H1 (cell line): ENCODE data around the gene UGT1A3. TPM values are rescaled to one million over a fixed set of nuclear protein-coding genes. Genes with fewer than 3 reads are reported as not detected.

Source experiments
- CTCF ChIA-PET: fragments of 300-600 bp; sonication (Branson Sonifier 250); formaldehyde crosslinking; loops from one replicate; lab custom pipeline; 2021; ENCODE audit not compliant: partially characterized antibody; lab: Charles Lee
- POLR2A ChIA-PET: fragments of 300-600 bp; sonication (Branson Sonifier 250); formaldehyde crosslinking; loops from one replicate; lab custom pipeline; 2021; ENCODE audit warnings: inconsistent platforms; ENCODE audit not compliant: partially characterized antibody; lab: Charles Lee
- DNase-seq, 2 experiments: peaks; one replicate each; pipeline versions ENCODE4 v3.0.0 to v3.0.0-alpha.2; 2010 to 2022; ENCODE audit warnings: low spot score in 2 of 2, low read depth in 1 of 2, mixed read lengths in 1 of 2
- FAIRE-seq: peaks from 2 replicates; lab custom pipeline; 2011; peaks lifted over from hg19 to GRCh38; lab: Jason Lieb, UNC
- H2AFZ ChIP-seq: 2 replicates; pipeline ENCODE4 v1.8.1; 2012; ENCODE audit warnings: low read length, inconsistent platforms
- H2AK5ac ChIP-seq: 2 replicates; pipeline ENCODE4 v1.6.1; 2013; ENCODE audit warnings: low read depth, low read length
- H2BK120ac ChIP-seq: replicated peaks from 2 replicates; pipeline ENCODE3; 2013; ENCODE audit warnings: low read depth, low read length, inconsistent platforms
- H2BK12ac ChIP-seq: 2 replicates; pipeline ENCODE4 v1.6.1; 2013; ENCODE audit warnings: low read depth, low read length
- H2BK15ac ChIP-seq: 2 replicates; pipeline ENCODE4 v1.6.1; 2013; ENCODE audit warnings: low read length
- H2BK20ac ChIP-seq: 2 replicates; pipeline ENCODE4 v1.6.1; 2013; ENCODE audit warnings: low read length
- H2BK5ac ChIP-seq: 2 replicates; pipeline ENCODE4 v1.6.1; 2013; ENCODE audit warnings: low read depth, low read length
- H3K14ac ChIP-seq: 2 replicates; pipeline ENCODE4 v1.6.1; 2013; ENCODE audit warnings: inconsistent platforms; ENCODE audit not compliant: insufficient read length
- H3K18ac ChIP-seq: 2 replicates; pipeline ENCODE4 v1.6.1; 2013; ENCODE audit warnings: low read length; ENCODE audit errors: extremely low read depth
- H3K23ac ChIP-seq: 2 replicates; pipeline ENCODE4 v1.6.1; 2013; ENCODE audit warnings: inconsistent platforms; ENCODE audit not compliant: insufficient read length
- H3K23me2 ChIP-seq: 2 replicates; pipeline ENCODE4 v1.6.1; 2013; ENCODE audit warnings: low read depth, low read length
- H3K27ac ChIP-seq: 2 replicates; pipeline ENCODE4 v1.6.1; 2011; ENCODE audit warnings: low read depth, low read length, inconsistent platforms
- H3K27me3 ChIP-seq, 4 experiments: replicated peaks in 1 of 4; 1 replicate in 1 of 4; 2 replicates in 3 of 4; pipeline versions ENCODE4 v1.6.1 to v1.8.1; 2011 to 2013; ENCODE audit warnings: low read length in 3 of 4, mild to moderate bottlenecking in 3 of 4, inconsistent platforms in 2 of 4, mixed read lengths in 2 of 4, moderate library complexity in 1 of 4; ENCODE audit not compliant: control insufficient read depth in 3 of 4, insufficient read depth in 3 of 4; ENCODE audit errors: extremely low read depth in 1 of 4
- H3K36me3 ChIP-seq, 4 experiments: 2 replicates each; pipeline versions ENCODE4 v1.6.1 to v1.8.1; 2011 to 2013; ENCODE audit warnings: mild to moderate bottlenecking in 4 of 4, low read length in 3 of 4, moderate library complexity in 2 of 4, control low read depth in 1 of 4, inconsistent platforms in 1 of 4; ENCODE audit not compliant: insufficient read depth in 4 of 4, control insufficient read depth in 2 of 4
- H3K4ac ChIP-seq: replicated peaks from 2 replicates; pipeline ENCODE3; 2013; ENCODE audit warnings: low read length, low read depth, mixed read lengths, inconsistent platforms; ENCODE audit not compliant: insufficient read length
- H3K4me1 ChIP-seq, 4 experiments: replicated peaks in 1 of 4; 1 replicate in 1 of 4; 2 replicates in 3 of 4; pipeline versions ENCODE4 v1.6.1 to v1.8.1; 2011 to 2013; ENCODE audit warnings: low read length in 3 of 4, inconsistent platforms in 2 of 4, mixed read lengths in 1 of 4; ENCODE audit not compliant: insufficient read depth in 4 of 4, control insufficient read depth in 3 of 4
- H3K4me2 ChIP-seq, 2 experiments: 2 replicates each; pipeline versions ENCODE4 v1.6.1 to v1.8.1; 2011 to 2013; ENCODE audit warnings: low read depth in 2 of 2, low read length in 2 of 2, control low read depth in 1 of 2, inconsistent platforms in 1 of 2, mild to moderate bottlenecking in 1 of 2; ENCODE audit not compliant: insufficient read depth in 1 of 2
- H3K4me3 ChIP-seq, 4 experiments: fragments of 200-600, 300-600 bp in 1 of 4; sonication (generic), shearing (Covaris generic), sonication (Bioruptor Twin) in 1 of 4; 2 replicates each; pipeline versions ENCODE4 v1.5.1 to v1.8.1; 2011 to 2016; ENCODE audit warnings: low read length in 4 of 4, low read depth in 3 of 4, control low read depth in 2 of 4, inconsistent platforms in 2 of 4, mild to moderate bottlenecking in 2 of 4, mixed read lengths in 1 of 4, moderate library complexity in 1 of 4; ENCODE audit not compliant: insufficient read depth in 2 of 4; ENCODE audit errors: extremely low read depth in 1 of 4
- H3K56ac ChIP-seq: replicated peaks from 2 replicates; pipeline ENCODE3; 2013; ENCODE audit warnings: low read depth, mild to moderate bottlenecking, mixed read lengths, low read length, inconsistent platforms; ENCODE audit not compliant: insufficient read length
- H3K79me1 ChIP-seq: 2 replicates; pipeline ENCODE4 v1.6.1; 2013; ENCODE audit warnings: low read depth, low read length, control low read depth
- H3K79me2 ChIP-seq, 2 experiments: 2 replicates each; pipeline versions ENCODE4 v1.6.1 to v1.8.1; 2012 to 2013; ENCODE audit warnings: low read length in 2 of 2, mild to moderate bottlenecking in 2 of 2, inconsistent platforms in 1 of 2; ENCODE audit not compliant: insufficient read depth in 2 of 2, control insufficient read depth in 1 of 2
- H3K9ac ChIP-seq, 4 experiments: replicated peaks in 1 of 4; 1 replicate in 1 of 4; 2 replicates in 3 of 4; pipeline versions ENCODE4 v1.6.1 to v1.8.1; 2011 to 2013; ENCODE audit warnings: low read depth in 3 of 4, low read length in 3 of 4, control low read depth in 2 of 4, mild to moderate bottlenecking in 2 of 4, moderate library complexity in 2 of 4, inconsistent platforms in 1 of 4; ENCODE audit errors: extremely low read depth in 1 of 4
- H3K9me3 ChIP-seq, 2 experiments: 2 replicates each; pipeline versions ENCODE4 v1.6.1 to v1.8.1; 2012 to 2013; ENCODE audit warnings: mild to moderate bottlenecking in 2 of 2, moderate library complexity in 2 of 2, control low read depth in 1 of 2, inconsistent platforms in 1 of 2, low read depth in 1 of 2, low read length in 1 of 2, mixed read lengths in 1 of 2; ENCODE audit not compliant: insufficient read depth in 2 of 2
- H4K20me1 ChIP-seq, 2 experiments: replicated peaks in 1 of 2; 2 replicates each; pipeline versions ENCODE3 to v1.8.1; 2011 to 2013; ENCODE audit warnings: inconsistent platforms in 2 of 2, low read length in 2 of 2, mild to moderate bottlenecking in 1 of 2; ENCODE audit not compliant: insufficient read depth in 2 of 2, control insufficient read depth in 1 of 2
- H4K5ac ChIP-seq: 2 replicates; pipeline ENCODE4 v1.6.1; 2013; ENCODE audit warnings: low read length, low read depth, mixed read lengths, inconsistent platforms; ENCODE audit not compliant: insufficient read length
- H4K8ac ChIP-seq: 2 replicates; pipeline ENCODE4 v1.8.0; 2013; ENCODE audit warnings: mild to moderate bottlenecking, moderate library complexity, low read length, inconsistent platforms; ENCODE audit not compliant: insufficient read depth; ENCODE audit errors: extremely low read depth
- H4K91ac ChIP-seq: replicated peaks from 2 replicates; pipeline ENCODE3; 2013; ENCODE audit warnings: low read length, mixed read lengths, inconsistent platforms; ENCODE audit not compliant: insufficient read length
- BACH1 ChIP-seq: IDR thresholded peaks from 2 replicates; pipeline ENCODE4 v1.6.1; 2012; ENCODE audit warnings: low read length, improper control_type of control experiment
- BCL11A ChIP-seq, 2 experiments: IDR thresholded peaks; one replicate each; pipeline ENCODE4 v1.6.1; 2011; ENCODE audit warnings: low read depth in 2 of 2, low read length in 2 of 2, mild to moderate bottlenecking in 2 of 2
- CBX5 ChIP-seq: fragments of 300-800, 300-1000 bp; sonication (generic); IDR thresholded peaks from 2 replicates; pipeline ENCODE4 v1.7.1; 2016; ENCODE audit warnings: antibody characterized with exemption, low read length, low read depth
- CREB1 ChIP-seq: IDR thresholded peaks from 2 replicates; pipeline ENCODE4 v1.6.1; 2012; ENCODE audit warnings: inconsistent platforms
- EP300 ChIP-seq, 2 experiments: IDR thresholded peaks; 1 replicate in 1 of 2; 2 replicates in 1 of 2; pipeline ENCODE4 v1.6.1; 2011 to 2012; ENCODE audit warnings: low read depth in 2 of 2, low read length in 2 of 2, mild to moderate bottlenecking in 2 of 2, borderline replicate concordance in 1 of 2, inconsistent platforms in 1 of 2, moderate library complexity in 1 of 2
- EZH2 ChIP-seq: fragments of 200-600 bp; sonication (generic); IDR thresholded peaks from 2 replicates; pipeline ENCODE4 v1.7.1; 2012; ENCODE audit warnings: low read depth, mild to moderate bottlenecking, moderate library complexity, low read length, inconsistent platforms; ENCODE audit not compliant: severe bottlenecking
- HDAC6 ChIP-seq: IDR thresholded peaks from one replicate; pipeline ENCODE4 v1.7.1; 2012; ENCODE audit warnings: low read depth, mild to moderate bottlenecking, inconsistent platforms, low read length, moderate library complexity
- RBBP5 ChIP-seq: IDR thresholded peaks from 2 replicates; pipeline ENCODE4 v1.7.1; 2012; ENCODE audit warnings: low read depth, mild to moderate bottlenecking, inconsistent platforms, low read length, moderate library complexity, borderline replicate concordance
- RFX5 ChIP-seq: IDR thresholded peaks from 2 replicates; pipeline ENCODE4 v1.6.1; 2011; ENCODE audit warnings: low read depth, low read length, improper control_type of control experiment, borderline replicate concordance
- SIRT6 ChIP-seq: IDR thresholded peaks from one replicate; pipeline ENCODE4 v1.7.1; 2012; ENCODE audit warnings: low read length, inconsistent platforms
- SP1 ChIP-seq: IDR thresholded peaks from 2 replicates; pipeline ENCODE4 v1.6.1; 2011; ENCODE audit warnings: low read depth, low read length
- SP2 ChIP-seq: IDR thresholded peaks from 2 replicates; pipeline ENCODE4 v1.6.1; 2012; ENCODE audit warnings: mild to moderate bottlenecking, low read length, inconsistent platforms
- SP4 ChIP-seq: IDR thresholded peaks from 2 replicates; pipeline ENCODE4 v1.6.1; 2012; ENCODE audit warnings: low read length, inconsistent platforms
- SRF ChIP-seq: IDR thresholded peaks from 2 replicates; pipeline ENCODE4 v1.6.1; 2011; ENCODE audit warnings: mild to moderate bottlenecking, low read depth, low read length, moderate library complexity
- USF2 ChIP-seq: IDR thresholded peaks from 2 replicates; pipeline ENCODE4 v1.6.1; 2011; ENCODE audit warnings: low read length, improper control_type of control experiment
- WGBS, 2 experiments: shearing (Covaris generic) in 1 of 2; methylation state at CpG; one replicate each; pipeline versions ENCODE4 v1.1.6 to v1.1.7; 2013 to 2015; ENCODE audit warnings: low lambda C conversion rate in 2 of 2, mixed read lengths in 2 of 2, inconsistent platforms in 1 of 2, low coverage in 1 of 2, missing lambda C conversion rate in 1 of 2; ENCODE audit not compliant: insufficient replicate concordance in 2 of 2, insufficient coverage in 1 of 2, insufficient read length in 1 of 2; ENCODE audit errors: extremely low coverage in 1 of 2, missing lambda C conversion rate in 1 of 2; 5-methylcytosine and 5-hydroxymethylcytosine counted together
- polyA plus RNA-seq, 7 experiments: library from polyadenylated mRNA; depleted of rRNA in 3 of 7; stranded (reverse) in 5 of 7; unstranded in 2 of 7; fragments of >200 nt in 5 of 7; fragments of 200-250 nt in 2 of 7; gene quantifications; 1 replicate in 5 of 7; 2 replicates in 1 of 7; 4 replicates in 1 of 7; pipeline versions ENCODE4 v1.2.1 to v1.2.3, GENCODE V29; 2011 to 2013; ENCODE audit warnings: missing spikeins in 2 of 7, mixed read lengths in 2 of 7
- total RNA-seq: library from RNA; stranded (reverse); fragmentation: NEBNext Ultra II Directional; extraction: Animal tissue kit (Norgen Biotek cat#: 25700); gene quantifications from 2 replicates; pipeline ENCODE4 v1.2.1, GENCODE V29; 2021

Gene UGT1A3
- total and polyA plus RNA-seq, 2 of the 8 experiments (the other 6 are each of a cell fraction or from before 2014, with no cell fraction given) = not detected

GRCh38 chr2:233811087-233811486 is 82.2 kb downstream of the UGT1A3 start:
- H3K9me3 ChIP-seq = no peaks in the 10 kb centered on the region
- no peak overlapping the region for H3K27ac ChIP-seq
- no peaks in the 10 kb centered on the region for H3K23me2 ChIP-seq
- H4K8ac ChIP-seq = no peak overlapping the region
- no peak overlapping the region for H2AK5ac ChIP-seq
- no peak overlapping the region for H3K56ac ChIP-seq
- no peak overlapping the region for H3K9ac ChIP-seq
- H2BK120ac ChIP-seq = no peak overlapping the region
- no peak overlapping the region for H2BK5ac ChIP-seq
- H3K27me3 ChIP-seq = no peaks in the 10 kb centered on the region
- no peak overlapping the region for H2BK15ac ChIP-seq
- no peak overlapping the region for H3K4me2 ChIP-seq
- no peak overlapping the region for H2AFZ ChIP-seq
- H4K20me1 ChIP-seq = no peaks in the 10 kb centered on the region
- H3K4me3 ChIP-seq = no peak overlapping the region
- no peaks in the 10 kb centered on the region for H3K79me1 ChIP-seq
- no peak overlapping the region for H4K91ac ChIP-seq
- no peak overlapping the region for H3K14ac ChIP-seq
- no peak overlapping the region for H3K4ac ChIP-seq
- H3K79me2 ChIP-seq = no peaks in the 10 kb centered on the region
- H2BK20ac ChIP-seq = no peak overlapping the region
- POLR2A ChIA-PET = no interaction called here
- no peak overlapping the region for H2BK12ac ChIP-seq
- H3K36me3 ChIP-seq = no peaks in the 10 kb centered on the region
- WGBS, 2 experiments = 86% methylated on average over 4 of the region's 4 CpGs; no CpG with 5 or more reads in 1 of the 2 experiments
- no peak overlapping the region for H4K5ac ChIP-seq
- H3K4me1 ChIP-seq = no peaks in the 10 kb centered on the region
- DNase-seq (no peak), FAIRE-seq (no peak)
- no peak overlapping the region for H3K18ac ChIP-seq
- CTCF ChIA-PET = no interaction called here
- no peak overlapping the region for H3K23ac ChIP-seq
- TF ChIP-seq CBX5 (no peak), SIRT6 (no peak), USF2 (no peak), SP2 (no peak), SRF (no peak), CREB1 (no peak), SP1 (no peak), RFX5 (no peak), SP4 (no peak), EP300 (IDR thresholded peaks at IDR 0.05; ENCODE audit: borderline replicate concordance in 1 of 2, low read depth in 2 of 2, low read length in 2 of 2) (no peak), BCL11A (IDR thresholded peaks at IDR 0.05; ENCODE audit: low read depth in 2 of 2, low read length in 2 of 2) (no peak), RBBP5 (no peak), BACH1 (no peak), HDAC6 (no peak), EZH2 (no peak)
